ENCODE measurements around the gene NXN.

Gene NXN

GRCh38 chr17:774313-774584 is 205.3 kb downstream of the NXN start:
- H2BK12ac ChIP-seq (ENCODE audit: low read length in 2 of 2), result no peak overlapping the region
- peaks cover 3% of the 10 kb centered on the region for H3K4me1 ChIP-seq (ENCODE audit: control insufficient read depth, insufficient read depth, low read depth, low read length)
- H3K9ac ChIP-seq (ENCODE audit: low read length), result no peak overlapping the region
- H2AFZ ChIP-seq (ENCODE audit: low read depth, low read length), result no peak overlapping the region
- H3K4ac ChIP-seq (ENCODE audit: low read depth in 1 of 2, low read length in 2 of 2), result no peak overlapping the region
- H4K91ac ChIP-seq (ENCODE audit: low read length), result no peak overlapping the region
- H2BK5ac ChIP-seq (ENCODE audit: low read depth, low read length, poor library complexity, severe bottlenecking), result no peak overlapping the region
- no peak overlapping the region for H2AK5ac ChIP-seq (ENCODE audit: low read length, severe bottlenecking)
- H3K18ac ChIP-seq (ENCODE audit: low read depth in 1 of 2, low read length in 2 of 2), result no peak overlapping the region
- peak overlapping the region; percentile 28 for H3K27ac ChIP-seq (ENCODE audit: low read length, poor library complexity, severe bottlenecking)
- no peak overlapping the region for H3K23ac ChIP-seq (ENCODE audit: low read length in 2 of 2)
- no peak overlapping the region for H2BK120ac ChIP-seq (ENCODE audit: low read depth, low read length)
- no peak overlapping the region for H4K8ac ChIP-seq (ENCODE audit: low read length)
- 99% methylated on average over 5 of the region's 5 CpGs for WGBS
- H3K4me2 ChIP-seq (ENCODE audit: low read length, poor library complexity, severe bottlenecking), result no peak overlapping the region
- peaks cover 36% of the 10 kb centered on the region for H3K79me1 ChIP-seq (replicated peaks; ENCODE audit: low read length, poor library complexity, severe bottlenecking)
- peaks cover 51 to 87% of the 10 kb centered on the region in 2 experiments for H3K36me3 ChIP-seq (ENCODE audit: control insufficient read depth in 1 of 2, insufficient read depth in 2 of 2, low read depth in 1 of 2, low read length in 2 of 2)
- DNase-seq, result no peak
- H3K9me3 ChIP-seq (ENCODE audit: control insufficient read depth, low read length), result no peaks in the 10 kb centered on the region
- H2BK15ac ChIP-seq (ENCODE audit: low read depth, poor library complexity, severe bottlenecking), result no peak overlapping the region
- H3K14ac ChIP-seq (ENCODE audit: low read length in 2 of 2), result no peak overlapping the region
- no peaks in the 10 kb centered on the region for H3K27me3 ChIP-seq (ENCODE audit: control insufficient read depth in 1 of 2, insufficient read depth in 1 of 2, low read length in 2 of 2)
- no peak overlapping the region for H3K4me3 ChIP-seq (ENCODE audit: insufficient read depth in 1 of 2, low read depth in 1 of 2, low read length in 2 of 2)

- Histone ChIP-seq H2BK120ac (ENCODE audit: low read depth, low read length) (no peak overlapping the region), H3K9ac (ENCODE audit: low read length) (no peak overlapping the region), H3K27me3 (ENCODE audit: control insufficient read depth in 1 of 2, insufficient read depth in 1 of 2, low read length in 2 of 2) (no peaks in the 10 kb centered on the region), H3K4ac (ENCODE audit: low read depth in 1 of 2, low read length in 2 of 2) (no peak overlapping the region), H3K14ac (ENCODE audit: low read length in 2 of 2) (no peak overlapping the region), H3K4me3 (ENCODE audit: insufficient read depth in 1 of 2, low read depth in 1 of 2, low read length in 2 of 2) (no peak overlapping the region), H2BK12ac (ENCODE audit: low read length in 2 of 2) (no peak overlapping the region), H2AK5ac (ENCODE audit: low read length, severe bottlenecking) (no peak overlapping the region), H2BK5ac (ENCODE audit: low read depth, low read length, poor library complexity, severe bottlenecking) (no peak overlapping the region), H4K91ac (ENCODE audit: low read length) (no peak overlapping the region), H3K18ac (ENCODE audit: low read depth in 1 of 2, low read length in 2 of 2) (no peak overlapping the region), H2BK15ac (ENCODE audit: low read depth, poor library complexity, severe bottlenecking) (no peak overlapping the region), H3K27ac (ENCODE audit: low read length, poor library complexity, severe bottlenecking) (peak overlapping the region; percentile 28), H3K79me1 (replicated peaks; ENCODE audit: low read length, poor library complexity, severe bottlenecking) (peaks cover 37% of the 10 kb centered on the region), H3K36me3 (ENCODE audit: control insufficient read depth in 1 of 2, insufficient read depth in 2 of 2, low read depth in 1 of 2, low read length in 2 of 2) (peaks cover 55 to 89% of the 10 kb centered on the region in 2 experiments), H4K8ac (ENCODE audit: low read length) (no peak overlapping the region), H2AFZ (ENCODE audit: low read depth, low read length) (no peak overlapping the region), H3K23ac (ENCODE audit: low read length in 2 of 2) (no peak overlapping the region), H3K9me3 (ENCODE audit: control insufficient read depth, low read length) (no peaks in the 10 kb centered on the region), H3K4me1 (ENCODE audit: control insufficient read depth, insufficient read depth, low read depth, low read length) (peaks cover 3% of the 10 kb centered on the region), H3K4me2 (ENCODE audit: low read length, poor library complexity, severe bottlenecking) (no peak overlapping the region)
- DNase-seq, result no peak
- 84% methylated on average over 13 of the region's 14 CpGs for WGBS
Measured at GRCh38 chr17:773467-774312, 205.9 kb downstream of the NXN start.

GRCh38 chr17:773016-773415 is 206.6 kb downstream of the NXN start:
- peaks cover 53 to 84% of the 10 kb centered on the region in 2 experiments for H3K36me3 ChIP-seq (ENCODE audit: control insufficient read depth in 1 of 2, insufficient read depth in 2 of 2, low read depth in 1 of 2, low read length in 2 of 2)

GRCh38 chr17:767076-767475 is 212.5 kb downstream of the NXN start:
- no peak overlapping the region for H2AK5ac ChIP-seq (ENCODE audit: low read length, severe bottlenecking)
- no peak overlapping the region for H3K23ac ChIP-seq (ENCODE audit: low read length in 2 of 2)
- H3K18ac ChIP-seq (ENCODE audit: low read depth in 1 of 2, low read length in 2 of 2), result no peak overlapping the region
- no peak overlapping the region for H3K4ac ChIP-seq (ENCODE audit: low read depth in 1 of 2, low read length in 2 of 2)
- no peak overlapping the region for H2AFZ ChIP-seq (ENCODE audit: low read depth, low read length)
- no peaks in the 10 kb centered on the region for H3K27me3 ChIP-seq (ENCODE audit: control insufficient read depth in 1 of 2, insufficient read depth in 1 of 2, low read length in 2 of 2)
- H3K36me3 ChIP-seq (ENCODE audit: control insufficient read depth in 1 of 2, insufficient read depth in 2 of 2, low read depth in 1 of 2, low read length in 2 of 2), result peaks cover 46 to 73% of the 10 kb centered on the region in 2 experiments
- WGBS, result 91% methylated on average over 3 of the region's 3 CpGs
- H2BK12ac ChIP-seq (ENCODE audit: low read length in 2 of 2), result no peak overlapping the region
- no peak overlapping the region for H3K27ac ChIP-seq (ENCODE audit: low read length, poor library complexity, severe bottlenecking)
- no peak overlapping the region for H3K4me3 ChIP-seq (ENCODE audit: insufficient read depth in 1 of 2, low read depth in 1 of 2, low read length in 2 of 2)
- H3K4me2 ChIP-seq (ENCODE audit: low read length, poor library complexity, severe bottlenecking), result no peak overlapping the region
- no peak overlapping the region for H2BK5ac ChIP-seq (ENCODE audit: low read depth, low read length, poor library complexity, severe bottlenecking)
- H2BK15ac ChIP-seq (ENCODE audit: low read depth, poor library complexity, severe bottlenecking), result no peak overlapping the region
- no peak for DNase-seq
- no peak overlapping the region for H4K91ac ChIP-seq (ENCODE audit: low read length)
- no peaks in the 10 kb centered on the region for H3K4me1 ChIP-seq (ENCODE audit: control insufficient read depth, insufficient read depth, low read depth, low read length)
- no peak overlapping the region for H4K8ac ChIP-seq (ENCODE audit: low read length)
- H3K79me1 ChIP-seq (replicated peaks; ENCODE audit: low read length, poor library complexity, severe bottlenecking), result peaks cover 11% of the 10 kb centered on the region
- H3K9me3 ChIP-seq (ENCODE audit: control insufficient read depth, low read length), result no peaks in the 10 kb centered on the region
- no peak overlapping the region for H2BK120ac ChIP-seq (ENCODE audit: low read depth, low read length)
- no peak overlapping the region for H3K14ac ChIP-seq (ENCODE audit: low read length in 2 of 2)
- H3K9ac ChIP-seq (ENCODE audit: low read length), result no peak overlapping the region

More at GRCh38 chr17:773016-773415, 206.6 kb downstream of the NXN start:
- Histone ChIP-seq H2AK5ac (ENCODE audit: low read length, severe bottlenecking) (no peak overlapping the region), H4K91ac (ENCODE audit: low read length) (no peak overlapping the region), H3K9ac (ENCODE audit: low read length) (no peak overlapping the region), H4K8ac (ENCODE audit: low read length) (no peak overlapping the region), H3K18ac (ENCODE audit: low read depth in 1 of 2, low read length in 2 of 2) (no peak overlapping the region), H3K4ac (ENCODE audit: low read depth in 1 of 2, low read length in 2 of 2) (no peak overlapping the region), H2BK120ac (ENCODE audit: low read depth, low read length) (no peak overlapping the region), H2AFZ (ENCODE audit: low read depth, low read length) (no peak overlapping the region), H2BK15ac (ENCODE audit: low read depth, poor library complexity, severe bottlenecking) (no peak overlapping the region), H3K23ac (ENCODE audit: low read length in 2 of 2) (no peak overlapping the region), H3K79me1 (replicated peaks; ENCODE audit: low read length, poor library complexity, severe bottlenecking) (peaks cover 32% of the 10 kb centered on the region), H2BK5ac (ENCODE audit: low read depth, low read length, poor library complexity, severe bottlenecking) (no peak overlapping the region), H3K4me2 (ENCODE audit: low read length, poor library complexity, severe bottlenecking) (no peak overlapping the region), H3K9me3 (ENCODE audit: control insufficient read depth, low read length) (no peaks in the 10 kb centered on the region), H3K27ac (ENCODE audit: low read length, poor library complexity, severe bottlenecking) (no peak overlapping the region), H3K4me3 (ENCODE audit: insufficient read depth in 1 of 2, low read depth in 1 of 2, low read length in 2 of 2) (no peak overlapping the region), H2BK12ac (ENCODE audit: low read length in 2 of 2) (no peak overlapping the region), H3K4me1 (ENCODE audit: control insufficient read depth, insufficient read depth, low read depth, low read length) (peaks cover 3% of the 10 kb centered on the region), H3K27me3 (ENCODE audit: control insufficient read depth in 1 of 2, insufficient read depth in 1 of 2, low read length in 2 of 2) (no peaks in the 10 kb centered on the region), H3K14ac (ENCODE audit: low read length in 2 of 2) (no peak overlapping the region)
- no CpG with 5 or more reads among the region's 5 CpGs for WGBS
- no peak for DNase-seq
